Transverse colon (tissue), 4 donors: Measurements from ENCODE around the gene CADM3.

Source experiments
- CTCF ChIP-seq, 5 experiments: fragments of 200-600 bp in 3 of 5; fragments of 450-650 bp in 2 of 5; sonication (generic) in 3 of 5; IDR thresholded peaks; 1 replicate in 2 of 5; 2 replicates in 3 of 5; pipeline ENCODE4 v1.5.1; 2016 to 2017; ENCODE audit warnings: antibody characterized with exemption in 5 of 5, inconsistent platforms in 3 of 5, mild to moderate bottlenecking in 2 of 5, moderate library complexity in 1 of 5
- POLR2A ChIP-seq: fragments of 450-650 bp; IDR thresholded peaks from one replicate; pipeline ENCODE4 v1.6.1; 2016; ENCODE audit warnings: antibody characterized with exemption, mild to moderate bottlenecking, moderate library complexity
- POLR2AphosphoS5 ChIP-seq, 3 donors: sonication (generic); formaldehyde crosslinking; IDR thresholded peaks; one replicate each; pipeline ENCODE4 v1.6.1; 2016; ENCODE audit warnings: antibody characterized with exemption in 3 of 3

GRCh38 chr1:159201642-159202041 lies 30.2 kb downstream of the CADM3 start:
- TF ChIP-seq POLR2AphosphoS5 (IDR thresholded peaks at IDR 0.05) (no peak), POLR2A (no peak), CTCF (IDR thresholded peaks at IDR 0.05) (no peak)
